ENCODE data around the gene GLT1D1.

DNA sequence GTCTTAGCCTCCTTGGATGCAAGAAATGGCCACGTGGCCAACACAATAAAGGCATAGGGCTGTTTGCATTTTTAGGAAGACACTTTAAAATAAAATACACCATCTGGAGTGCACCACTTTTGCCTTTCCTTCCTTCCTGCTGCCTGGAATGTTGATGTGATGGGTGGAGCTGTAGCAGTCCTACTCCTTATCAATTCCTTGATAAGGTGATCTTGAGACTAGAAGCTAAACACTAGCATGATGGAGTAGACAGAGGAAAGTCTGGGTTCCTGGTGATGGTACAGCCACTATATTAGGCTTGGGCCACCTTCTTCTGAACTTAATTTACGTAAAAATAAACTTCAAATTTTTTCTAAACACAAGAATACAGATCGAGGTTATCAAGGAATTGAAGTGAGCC is 2.9 kb upstream of the GLT1D1 start:
- TF ChIP-seq, protein P1, sequence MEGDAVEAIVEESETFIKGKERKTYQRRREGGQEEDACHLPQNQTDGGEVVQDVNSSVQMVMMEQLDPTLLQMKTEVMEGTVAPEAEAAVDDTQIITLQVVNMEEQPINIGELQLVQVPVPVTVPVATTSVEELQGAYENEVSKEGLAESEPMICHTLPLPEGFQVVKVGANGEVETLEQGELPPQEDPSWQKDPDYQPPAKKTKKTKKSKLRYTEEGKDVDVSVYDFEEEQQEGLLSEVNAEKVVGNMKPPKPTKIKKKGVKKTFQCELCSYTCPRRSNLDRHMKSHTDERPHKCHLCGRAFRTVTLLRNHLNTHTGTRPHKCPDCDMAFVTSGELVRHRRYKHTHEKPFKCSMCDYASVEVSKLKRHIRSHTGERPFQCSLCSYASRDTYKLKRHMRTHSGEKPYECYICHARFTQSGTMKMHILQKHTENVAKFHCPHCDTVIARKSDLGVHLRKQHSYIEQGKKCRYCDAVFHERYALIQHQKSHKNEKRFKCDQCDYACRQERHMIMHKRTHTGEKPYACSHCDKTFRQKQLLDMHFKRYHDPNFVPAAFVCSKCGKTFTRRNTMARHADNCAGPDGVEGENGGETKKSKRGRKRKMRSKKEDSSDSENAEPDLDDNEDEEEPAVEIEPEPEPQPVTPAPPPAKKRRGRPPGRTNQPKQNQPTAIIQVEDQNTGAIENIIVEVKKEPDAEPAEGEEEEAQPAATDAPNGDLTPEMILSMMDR (IDR thresholded peaks at IDR 0.05 in 2 of 3, conservative IDR thresholded peaks at IDR 0.05 in 1 of 3; ENCODE audit: borderline replicate concordance in 1 of 3, insufficient read depth in 1 of 3, low read depth in 2 of 3, low read length in 2 of 3) = no peak
- TF ChIP-seq, protein P2, sequence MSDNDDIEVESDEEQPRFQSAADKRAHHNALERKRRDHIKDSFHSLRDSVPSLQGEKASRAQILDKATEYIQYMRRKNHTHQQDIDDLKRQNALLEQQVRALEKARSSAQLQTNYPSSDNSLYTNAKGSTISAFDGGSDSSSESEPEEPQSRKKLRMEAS (IDR thresholded peaks at IDR 0.05) = no peak
- TF ChIP-seq CEBPB (IDR thresholded peaks at IDR 0.05; ENCODE audit: low read depth) (no peak), EZH2phosphoT487 (IDR thresholded peaks at IDR 0.05; ENCODE audit: borderline replicate concordance) (no peak), EZH2 (IDR thresholded peaks at IDR 0.05) (no peak), SIN3A (IDR thresholded peaks at IDR 0.05; ENCODE audit: low read depth) (no peak), YY1 (IDR thresholded peaks at IDR 0.05; ENCODE audit: extremely low read depth, insufficient replicate concordance, low read depth, low read length) (no peak)
